ENCODE measurements around the gene COL6A1. TPM values are rescaled to one million over a fixed set of nuclear protein-coding genes. Genes with fewer than 3 reads are reported as not detected.

Gene COL6A1
- total and polyA plus RNA-seq, 2 of the 4 experiments (the other 2 are of a cell fraction), result 173 to 1,578 TPM

DNA sequence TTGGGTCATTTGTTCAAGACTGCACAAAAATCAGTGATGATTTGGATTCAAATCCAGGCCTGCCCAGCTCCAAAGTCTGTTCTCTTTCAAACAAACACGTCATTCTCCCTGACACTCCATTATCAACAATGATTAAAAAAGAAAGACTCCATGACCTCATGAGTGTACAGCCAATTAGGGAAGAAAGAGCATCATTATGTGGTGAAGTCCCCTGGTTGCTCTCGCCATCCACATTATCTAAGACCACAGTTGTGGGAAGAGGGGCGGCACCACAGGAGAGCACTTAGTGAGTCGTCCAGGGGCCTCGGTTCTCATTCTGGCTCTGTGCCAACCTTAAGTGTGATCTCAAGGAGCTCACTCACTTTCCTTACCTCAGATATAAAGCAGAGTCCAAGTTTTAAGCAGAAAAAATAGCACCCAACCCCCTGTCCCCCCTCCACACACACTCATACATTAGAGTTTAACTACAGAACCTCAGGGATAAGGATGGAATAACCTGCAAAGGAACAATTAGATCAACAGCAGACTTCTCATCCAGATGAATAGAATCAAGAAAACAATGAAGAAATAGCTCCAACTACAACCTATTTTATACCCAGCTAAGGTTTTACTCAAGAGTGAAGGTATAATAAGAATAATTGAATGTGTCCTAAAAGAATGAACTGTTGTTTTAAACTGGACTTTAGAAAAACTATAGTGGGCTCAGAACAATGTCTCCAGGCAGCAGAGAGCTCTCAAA is 47.8 kb downstream of the COL6A1 start (continued):
- TF ChIP-seq USF2 (IDR thresholded peaks at IDR 0.05; ENCODE audit: low read depth, low read length), result no peak
- TF ChIP-seq MXI1 (IDR thresholded peaks at IDR 0.05; ENCODE audit: borderline replicate concordance, low read depth, low read length), result no peak

- Histone ChIP-seq H3K14ac (replicated peaks; ENCODE audit: low read depth, low read length) (peak overlapping the region; percentile 74), H2BK15ac (ENCODE audit: low read depth, low read length) (peak overlapping the region; percentile 18; the same call in 1 of the 3 replicates), H4K5ac (ENCODE audit: low read depth, low read length) (peak overlapping the region; percentile 19; the same call in 1 of the 2 replicates)
- TF ChIP-seq RCOR1 (IDR thresholded peaks at IDR 0.05; ENCODE audit: insufficient replicate concordance, low read length), result no peak
- no peak for TF ChIP-seq SMC3 (IDR thresholded peaks at IDR 0.05; ENCODE audit: low read depth, low read length)
- no peak for TF ChIP-seq MAZ (IDR thresholded peaks at IDR 0.05; ENCODE audit: borderline replicate concordance, low read depth, low read length)
- TF ChIP-seq CEBPB (IDR thresholded peaks at IDR 0.05; ENCODE audit: low read depth, low read length), result no peak
- no peak for TF ChIP-seq ELK1 (IDR thresholded peaks at IDR 0.05; ENCODE audit: borderline replicate concordance, low read depth, low read length)
- TF ChIP-seq FOS (IDR thresholded peaks at IDR 0.05; ENCODE audit: low read depth, low read length), result no peak
- TF ChIP-seq CHD1 (IDR thresholded peaks at IDR 0.05; ENCODE audit: low read depth, low read length), result no peak
- TF ChIP-seq MAFK (IDR thresholded peaks at IDR 0.05; ENCODE audit: low read depth, low read length), result no peak
- TF ChIP-seq RAD21 (IDR thresholded peaks at IDR 0.05; ENCODE audit: low read length), result no peak
- TF ChIP-seq CTCF (conservative IDR thresholded peaks at IDR 0.05; ENCODE audit: low read depth, low read length), result no peak
These were observed 49.9 kb downstream of the COL6A1 start for GRCh38 chr21:46031484-46031883.

More at GRCh38 chr21:46031484-46031883, 49.9 kb downstream of the COL6A1 start:
- DNase-seq, result no peak
- H4K8ac ChIP-seq (ENCODE audit: low read depth in 2 of 2, low read length in 2 of 2), result peak overlapping the region in 1 of 2 experiments; percentile 57; a peak in 1 of 4 replicates
- intact Hi-C loops (cut with micrococcal nuclease) (no loop called here), dilution Hi-C loops (cut with HindIII; ENCODE audit: low sequenced_read_pairs, unreplicated experiment) (no loop called here), in situ Hi-C loops (cut with MboI; ENCODE audit: low sequenced_read_pairs) (no loop called here)
- peak overlapping the region; percentile 71; the same call in 1 of the 2 replicates for H2BK120ac ChIP-seq (ENCODE audit: low read depth, low read length)
- H3K9me1 ChIP-seq (ENCODE audit: insufficient read depth, low read length), result peaks cover 7% of the 10 kb centered on the region; the same call in 1 of the 2 replicates
- 0 out of 2 replicates have a peak overlapping the region, but pooled peaks have one; percentile 17 for H4K91ac ChIP-seq (ENCODE audit: insufficient read depth, low read depth, low read length)
- H2BK20ac ChIP-seq (ENCODE audit: low read depth, low read length), result peak overlapping the region; percentile 74
- H3K27me3 ChIP-seq (ENCODE audit: control insufficient read depth, insufficient read depth, low read length), result no peaks in the 10 kb centered on the region
- no peak overlapping the region for H2BK5ac ChIP-seq (ENCODE audit: low read depth, low read length, poor library complexity, severe bottlenecking)
- peak overlapping the region; percentile 31 for H3K18ac ChIP-seq (ENCODE audit: low read depth, low read length)
- H3K23ac ChIP-seq (ENCODE audit: low read depth, low read length), result no peak overlapping the region
- H3K56ac ChIP-seq (ENCODE audit: extremely low read depth, insufficient read depth, low read length), result no peak overlapping the region
- H4K20me1 ChIP-seq (ENCODE audit: insufficient read depth, low read length), result no peaks in the 10 kb centered on the region
- 66% methylated on average over 3 of the region's 12 CpGs; no CpG with 5 or more reads in 1 of the 2 experiments for WGBS, 2 experiments (ENCODE audit: extremely low coverage in 2 of 2, insufficient read length in 1 of 2)
- no peak overlapping the region for H3K9ac ChIP-seq (ENCODE audit: low read depth, low read length)
- peaks cover 26% of the 10 kb centered on the region for H3K4me1 ChIP-seq (ENCODE audit: control insufficient read depth, insufficient read depth, low read length)
- H3K9me3 ChIP-seq (ENCODE audit: control insufficient read depth, insufficient read depth, low read length), result peaks cover 2% of the 10 kb centered on the region; the same call in 1 of the 2 replicates
- no peak overlapping the region for H3K4me3 ChIP-seq (ENCODE audit: insufficient read depth, low read depth, low read length)
- H2AK9ac ChIP-seq (replicated peaks; ENCODE audit: low read depth, low read length, poor library complexity), result no peak overlapping the region
- peak overlapping the region; percentile 29 for H2AFZ ChIP-seq (replicated peaks; ENCODE audit: low read length, poor library complexity)
- H3K4ac ChIP-seq (ENCODE audit: low read depth, low read length), result peak overlapping the region; percentile 50
- ChIA-PET CTCF (no interaction called here), POLR2A (ENCODE audit: unreplicated experiment) (no interaction called here)
- H3K27ac ChIP-seq (ENCODE audit: insufficient read depth, low read length), result no peak overlapping the region
- no peaks in the 10 kb centered on the region for H3K36me3 ChIP-seq (ENCODE audit: control insufficient read depth, insufficient read depth, low read length)
- H3K4me2 ChIP-seq (ENCODE audit: low read depth, low read length), result no peak overlapping the region
- peak overlapping the region; percentile 95 for H2AK5ac ChIP-seq (ENCODE audit: low read depth, low read length)
- peaks cover 0 to 12% of the 10 kb centered on the region in 2 experiments; a peak in 1 of 4 replicates for H3K79me1 ChIP-seq (ENCODE audit: low read depth in 1 of 2, low read length in 2 of 2)
- BruUV-seq (replicated peaks), result no TSS peak
- ATAC-seq (ENCODE audit: low read depth), result no peak

All from IMR-90 (cell line).